ENCODE measurements around the gene SFT2D1. TPM values are rescaled to one million over a fixed set of nuclear protein-coding genes. Genes with fewer than 3 reads are reported as not detected.
A peak's percentile ranks its signal among the peaks of the same experiment; 100 is the strongest.
"Not testable (repeated sequence)": the region's sequence is repeated elsewhere in the genome, so short reads cannot be mapped to it uniquely, and the experiment has no call there.

The SFT2D1 gene
- 35.9 TPM for total RNA-seq (ENCODE audit: insufficient read depth, low replicate concordance)

- peak; percentile 87 for DNase-seq (ENCODE audit: low spot score)
Observed at GRCh38 chr6:166342349-166343149, at the start of gene SFT2D1. Gene SFT2D1 (minus strand): TSS chr6:166342545. CDS start chr6:166342481, 64 bp downstream.

- DNase-seq (ENCODE audit: low spot score) = no peak
Observed at GRCh38 chr6:166389119-166389518, 46.8 kb upstream of the SFT2D1 start.

GRCh38 chr6:166388290-166389004 lies 46.1 kb upstream of the SFT2D1 start:
- no peak for DNase-seq (ENCODE audit: low spot score)

- no peak for DNase-seq (ENCODE audit: low spot score)
Observed at GRCh38 chr6:166387642-166388289, 45.4 kb upstream of the SFT2D1 start.

GRCh38 chr6:166387098-166387497 lies 44.8 kb upstream of the SFT2D1 start:
- not testable (repeated sequence) for DNase-seq (ENCODE audit: low spot score)

- no peak for DNase-seq (ENCODE audit: low spot score)
Observed at GRCh38 chr6:166386111-166386510, 43.8 kb upstream of the SFT2D1 start.

GRCh38 chr6:166383802-166384363 lies 41.5 kb upstream of the SFT2D1 start:
- DNase-seq (ENCODE audit: low spot score) = not testable (repeated sequence)

- peak; percentile 98 for DNase-seq (ENCODE audit: low spot score)
Observed at GRCh38 chr6:166382933-166383801, 40.8 kb upstream of the SFT2D1 start, which contains the start of gene MPC1. Gene MPC1 (minus strand): TSS chr6:166382940. CDS start chr6:166382876, 64 bp downstream.

GRCh38 chr6:166382500-166382932 lies 40.2 kb upstream of the SFT2D1 start:
- no peak for DNase-seq (ENCODE audit: low spot score)

- peak; percentile 38 for DNase-seq (ENCODE audit: low spot score)
Observed at GRCh38 chr6:166381733-166382499, 39.6 kb upstream of the SFT2D1 start.

GRCh38 chr6:166381381-166381732 lies 39.0 kb upstream of the SFT2D1 start:
- DNase-seq (ENCODE audit: low spot score) = no peak

- no peak for DNase-seq (ENCODE audit: low spot score)
Observed at GRCh38 chr6:166379800-166380199, 37.5 kb upstream of the SFT2D1 start.

GRCh38 chr6:166379103-166379586 lies 36.8 kb upstream of the SFT2D1 start:
- DNase-seq (ENCODE audit: low spot score) = no peak

- no peak for DNase-seq (ENCODE audit: low spot score)
Observed at GRCh38 chr6:166377721-166378120, 35.4 kb upstream of the SFT2D1 start.

GRCh38 chr6:166375013-166375412 lies 32.7 kb upstream of the SFT2D1 start:
- no peak for DNase-seq (ENCODE audit: low spot score)

GRCh38 chr6:166370489-166370888 lies 28.1 kb upstream of the SFT2D1 start:
- no peak for DNase-seq (ENCODE audit: low spot score)

GRCh38 chr6:166369782-166370181 lies 27.4 kb upstream of the SFT2D1 start:
- DNase-seq (ENCODE audit: low spot score) = no peak

GRCh38 chr6:166366921-166367320 lies 24.6 kb upstream of the SFT2D1 start:
- no peak for DNase-seq (ENCODE audit: low spot score)

- DNase-seq (ENCODE audit: low spot score) = no peak
Observed at GRCh38 chr6:166365806-166366205, 23.5 kb upstream of the SFT2D1 start.

GRCh38 chr6:166365221-166365620 lies 22.9 kb upstream of the SFT2D1 start:
- DNase-seq (ENCODE audit: low spot score) = peak; percentile 26

Data from umbilical cord (tissue), 2 donors.